Kidney epithelial cell (primary cell): ENCODE measurements around the gene TRIM59. TPM values are rescaled to one million over a fixed set of nuclear protein-coding genes. Genes with fewer than 3 reads are reported as not detected.

Source experiments
- DNase-seq: peaks from one replicate; pipeline ENCODE4 v3.0.0-alpha.2; 2010; ENCODE audit warnings: low read depth
- H3K27me3 ChIP-seq: 2 replicates; pipeline ENCODE4 v1.6.0; 2011; ENCODE audit warnings: low read length; ENCODE audit not compliant: control insufficient read depth, insufficient read depth
- H3K36me3 ChIP-seq: 2 replicates; pipeline ENCODE4 v1.5.1; 2011; ENCODE audit warnings: low read length; ENCODE audit not compliant: control insufficient read depth, insufficient read depth
- H3K4me3 ChIP-seq: 2 replicates; pipeline ENCODE4 v1.5.1; 2011; ENCODE audit warnings: low read depth, mild to moderate bottlenecking, control low read depth, low read length
- CTCF ChIP-seq: IDR thresholded peaks from 2 replicates; pipeline ENCODE4 v1.5.1; 2011; ENCODE audit warnings: mild to moderate bottlenecking, moderate library complexity, low read length, control low read depth, inconsistent platforms; ENCODE audit not compliant: insufficient read depth, poor library complexity, severe bottlenecking
- total RNA-seq: library from RNA; depleted of rRNA; stranded (reverse); fragments of >200 nt; gene quantifications from 2 replicates; pipeline ENCODE4 v1.2.3, GENCODE V29; 2015

TRIM59 gene
- total RNA-seq, 1 donor from 2014 or later = 13.8 TPM

- TF ChIP-seq CTCF = no peak
- H3K27me3 ChIP-seq = no peaks in the 10 kb centered on the region
- DNase-seq = no peak
- peaks cover 1% of the 10 kb centered on the region for H3K36me3 ChIP-seq
- no peak overlapping the region for H3K4me3 ChIP-seq
Observed at GRCh38 chr3:160412477-160412876, 37.1 kb downstream of the TRIM59 start.

- Histone ChIP-seq H3K27me3 (no peaks in the 10 kb centered on the region), H3K4me3 (no peak overlapping the region), H3K36me3 (no peaks in the 10 kb centered on the region)
- no peak for DNase-seq
- TF ChIP-seq CTCF = no peak
Observed at GRCh38 chr3:160409812-160410610, 39.6 kb downstream of the TRIM59 start.

- no peaks in the 10 kb centered on the region for H3K36me3 ChIP-seq
Observed at GRCh38 chr3:160403796-160404470, 45.7 kb downstream of the TRIM59 start.

GRCh38 chr3:160403028-160403545 lies 46.5 kb downstream of the TRIM59 start:
- DNase-seq = no peak
- TF ChIP-seq CTCF = no peak
- Histone ChIP-seq H3K4me3 (peak overlapping the region; percentile 8), H3K27me3 (no peaks in the 10 kb centered on the region), H3K36me3 (no peaks in the 10 kb centered on the region)

More at GRCh38 chr3:160403796-160404470, 45.7 kb downstream of the TRIM59 start:
- TF ChIP-seq CTCF = no peak
- Histone ChIP-seq H3K27me3 (no peaks in the 10 kb centered on the region), H3K4me3 (no peak overlapping the region)
- no peak for DNase-seq

GRCh38 chr3:160402221-160403027 lies 47.2 kb downstream of the TRIM59 start:
- DNase-seq = no peak
- no peak for TF ChIP-seq CTCF
- Histone ChIP-seq H3K27me3 (no peaks in the 10 kb centered on the region), H3K4me3 (peak overlapping the region; percentile 73), H3K36me3 (no peaks in the 10 kb centered on the region)
